PFSK-1 (cell line): ENCODE results near the gene PEX7.

Experiments
- FOXP2 ChIP-seq: optimal IDR thresholded peaks from 2 replicates; pipeline ENCODE3; 2011; ENCODE audit warnings: borderline replicate concordance, control low read depth, inconsistent platforms; ENCODE audit not compliant: insufficient read depth; ENCODE audit errors: extremely low read length, extremely low read depth
- POLR2AphosphoS5 ChIP-seq: IDR thresholded peaks from 2 replicates; pipeline ENCODE4 v1.6.1; 2012; ENCODE audit warnings: low read depth, mild to moderate bottlenecking, control low read depth, low read length, moderate library complexity
- SIN3A ChIP-seq: IDR thresholded peaks from 2 replicates; pipeline ENCODE4 v1.6.1; 2012; ENCODE audit warnings: mild to moderate bottlenecking, low read length, moderate library complexity, borderline replicate concordance; ENCODE audit not compliant: insufficient read depth
- TAF1 ChIP-seq: IDR thresholded peaks from 2 replicates; pipeline ENCODE4 v1.6.1; 2012; ENCODE audit warnings: low read length, control low read depth, borderline replicate concordance; ENCODE audit not compliant: insufficient read depth
- TF ChIP-seq, protein P1 (sequence below), 2 experiments: IDR thresholded peaks; 2 replicates each; pipeline versions ENCODE4 v1.6.1 to v1.8.0; 2011 to 2012; ENCODE audit warnings: low read depth in 2 of 2, low read length in 2 of 2, control low read depth in 1 of 2, inconsistent platforms in 1 of 2, mild to moderate bottlenecking in 1 of 2, moderate library complexity in 1 of 2; ENCODE audit not compliant: insufficient read depth in 1 of 2

The PEX7 gene

DNA sequence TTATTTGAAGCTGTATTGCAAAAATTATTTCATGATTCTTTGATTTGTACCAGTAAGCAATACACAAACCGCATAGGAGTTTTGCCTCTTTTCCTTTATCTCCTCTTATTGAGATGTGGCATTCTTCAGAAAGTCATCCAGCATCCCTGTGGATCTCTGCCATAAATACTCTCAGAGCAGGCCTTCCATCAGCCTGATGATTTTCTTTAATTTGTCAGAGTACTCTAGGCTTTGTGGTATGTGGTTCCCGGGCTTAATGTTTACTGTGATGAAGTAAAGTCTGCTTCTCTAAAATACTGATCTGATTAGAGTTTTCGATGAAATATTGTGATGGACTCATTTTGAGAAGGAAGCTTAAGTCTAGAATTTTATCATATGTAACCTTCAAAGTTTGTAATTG, 68.6 kb downstream of the PEX7 start:
- TF ChIP-seq SIN3A (no peak), FOXP2 (no peak), POLR2AphosphoS5 (no peak), TAF1 (no peak)
- TF ChIP-seq, protein P1, sequence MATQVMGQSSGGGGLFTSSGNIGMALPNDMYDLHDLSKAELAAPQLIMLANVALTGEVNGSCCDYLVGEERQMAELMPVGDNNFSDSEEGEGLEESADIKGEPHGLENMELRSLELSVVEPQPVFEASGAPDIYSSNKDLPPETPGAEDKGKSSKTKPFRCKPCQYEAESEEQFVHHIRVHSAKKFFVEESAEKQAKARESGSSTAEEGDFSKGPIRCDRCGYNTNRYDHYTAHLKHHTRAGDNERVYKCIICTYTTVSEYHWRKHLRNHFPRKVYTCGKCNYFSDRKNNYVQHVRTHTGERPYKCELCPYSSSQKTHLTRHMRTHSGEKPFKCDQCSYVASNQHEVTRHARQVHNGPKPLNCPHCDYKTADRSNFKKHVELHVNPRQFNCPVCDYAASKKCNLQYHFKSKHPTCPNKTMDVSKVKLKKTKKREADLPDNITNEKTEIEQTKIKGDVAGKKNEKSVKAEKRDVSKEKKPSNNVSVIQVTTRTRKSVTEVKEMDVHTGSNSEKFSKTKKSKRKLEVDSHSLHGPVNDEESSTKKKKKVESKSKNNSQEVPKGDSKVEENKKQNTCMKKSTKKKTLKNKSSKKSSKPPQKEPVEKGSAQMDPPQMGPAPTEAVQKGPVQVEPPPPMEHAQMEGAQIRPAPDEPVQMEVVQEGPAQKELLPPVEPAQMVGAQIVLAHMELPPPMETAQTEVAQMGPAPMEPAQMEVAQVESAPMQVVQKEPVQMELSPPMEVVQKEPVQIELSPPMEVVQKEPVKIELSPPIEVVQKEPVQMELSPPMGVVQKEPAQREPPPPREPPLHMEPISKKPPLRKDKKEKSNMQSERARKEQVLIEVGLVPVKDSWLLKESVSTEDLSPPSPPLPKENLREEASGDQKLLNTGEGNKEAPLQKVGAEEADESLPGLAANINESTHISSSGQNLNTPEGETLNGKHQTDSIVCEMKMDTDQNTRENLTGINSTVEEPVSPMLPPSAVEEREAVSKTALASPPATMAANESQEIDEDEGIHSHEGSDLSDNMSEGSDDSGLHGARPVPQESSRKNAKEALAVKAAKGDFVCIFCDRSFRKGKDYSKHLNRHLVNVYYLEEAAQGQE (IDR thresholded peaks at IDR 0.05; ENCODE audit: insufficient read depth in 1 of 2, low read depth in 2 of 2, low read length in 2 of 2), result no peak

DNA sequence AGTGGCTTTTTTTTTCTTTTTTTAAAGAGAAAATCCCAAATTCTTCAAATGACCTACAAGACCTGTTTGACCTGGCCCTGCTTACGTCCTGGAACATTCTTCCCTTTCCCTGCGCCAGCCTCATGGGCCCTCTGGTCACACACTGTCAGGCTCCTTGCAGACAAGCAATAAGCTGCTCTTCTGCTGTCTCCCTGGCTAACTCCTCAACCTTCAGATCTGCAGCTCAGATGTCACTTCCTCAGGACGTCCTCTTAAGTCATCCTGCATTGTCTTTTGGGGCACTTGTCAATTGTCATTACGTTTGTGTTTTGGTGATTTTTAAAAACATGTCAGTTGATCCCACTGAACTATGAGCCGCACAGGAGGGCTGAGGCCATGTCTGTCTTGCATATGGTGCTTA, 70.8 kb downstream of the PEX7 start:
- no peak for TF ChIP-seq FOXP2
- TF ChIP-seq SIN3A, result no peak
- TF ChIP-seq, protein P1 (IDR thresholded peaks at IDR 0.05; ENCODE audit: insufficient read depth in 1 of 2, low read depth in 2 of 2, low read length in 2 of 2), result no peak
- TF ChIP-seq POLR2AphosphoS5, result no peak
- no peak for TF ChIP-seq TAF1

DNA sequence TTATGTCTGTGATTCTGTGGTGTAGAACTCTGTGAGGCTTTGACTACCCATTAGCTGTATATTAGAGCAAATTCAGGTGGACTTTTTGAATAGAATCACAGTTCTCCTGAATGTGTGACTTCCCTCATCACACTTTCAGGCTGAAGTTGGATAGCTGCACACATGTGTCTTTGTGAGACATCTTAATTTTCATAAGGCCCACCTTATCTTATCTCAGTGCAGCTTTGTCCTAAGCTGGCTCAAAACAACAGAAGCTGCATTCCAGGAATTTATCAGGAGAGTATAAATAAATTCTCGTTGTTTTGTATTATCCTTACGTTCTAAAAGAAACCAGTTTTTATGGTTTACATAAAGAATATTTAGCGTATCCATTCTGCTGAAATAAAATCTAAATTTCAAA, 73.5 kb downstream of the PEX7 start:
- TF ChIP-seq POLR2AphosphoS5 (no peak), SIN3A (no peak), FOXP2 (no peak), TAF1 (no peak)
- TF ChIP-seq, protein P1 (IDR thresholded peaks at IDR 0.05; ENCODE audit: insufficient read depth in 1 of 2, low read depth in 2 of 2, low read length in 2 of 2), result no peak

DNA sequence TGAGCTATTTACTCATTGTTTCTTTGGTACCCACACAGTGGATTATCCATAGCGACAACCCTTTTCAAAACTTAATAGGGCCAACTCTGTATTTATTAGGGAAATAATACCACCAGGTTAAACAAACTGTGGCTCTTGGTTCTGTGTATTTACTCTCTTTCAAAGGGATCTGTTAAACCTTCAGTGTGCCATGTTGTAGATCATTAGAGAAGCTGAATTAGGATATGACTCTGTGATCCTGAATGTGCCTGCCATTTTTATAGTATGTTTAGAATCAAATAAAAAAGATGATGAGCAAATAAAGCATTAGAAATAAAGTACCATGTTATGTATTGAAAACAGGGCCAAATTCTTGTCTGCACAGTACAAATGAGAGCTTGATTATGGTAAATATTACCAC, 74.7 kb downstream of the PEX7 start:
- TF ChIP-seq TAF1 (no peak), FOXP2 (no peak), SIN3A (no peak), POLR2AphosphoS5 (no peak)
- TF ChIP-seq, protein P1 (IDR thresholded peaks at IDR 0.05; ENCODE audit: insufficient read depth in 1 of 2, low read depth in 2 of 2, low read length in 2 of 2), result no peak

DNA sequence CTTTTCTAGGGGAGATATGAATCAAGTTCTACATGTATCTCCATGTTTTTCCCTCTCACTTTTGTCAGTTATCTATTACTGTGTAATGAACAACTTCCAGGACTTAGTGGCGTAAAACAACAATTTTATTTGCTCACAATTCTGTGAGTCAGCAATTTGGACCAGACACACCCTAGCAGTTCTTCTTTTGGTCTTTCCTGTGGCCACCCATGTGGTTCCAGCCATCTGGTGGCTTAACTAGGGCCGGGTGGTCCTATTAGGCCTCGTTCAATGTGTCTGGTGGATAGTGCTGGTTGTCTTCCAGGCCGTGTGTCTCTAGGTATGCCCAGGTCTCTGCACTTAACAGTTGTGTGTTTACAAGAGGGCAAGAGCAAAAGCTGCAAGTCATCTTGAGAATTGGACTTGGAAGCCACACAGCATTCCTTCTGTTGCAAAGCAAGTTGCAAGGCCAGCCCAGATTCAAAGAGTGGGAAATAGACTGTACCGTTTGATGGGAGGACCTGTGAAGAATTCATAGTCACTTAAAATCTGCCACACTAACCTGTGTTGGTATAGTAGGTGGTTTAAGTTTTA, 78.9 kb downstream of the PEX7 start:
- TF ChIP-seq POLR2AphosphoS5 (no peak), SIN3A (no peak), FOXP2 (no peak), TAF1 (no peak)
- TF ChIP-seq, protein P1 (IDR thresholded peaks at IDR 0.05; ENCODE audit: insufficient read depth in 1 of 2, low read depth in 2 of 2, low read length in 2 of 2), result no peak
